ENCODE measurements around the gene RFPL4A.
"Not testable (repeated sequence)": the region's sequence is repeated elsewhere in the genome, so short reads cannot be mapped to it uniquely, and the experiment has no call there.

Gene RFPL4A

DNA sequence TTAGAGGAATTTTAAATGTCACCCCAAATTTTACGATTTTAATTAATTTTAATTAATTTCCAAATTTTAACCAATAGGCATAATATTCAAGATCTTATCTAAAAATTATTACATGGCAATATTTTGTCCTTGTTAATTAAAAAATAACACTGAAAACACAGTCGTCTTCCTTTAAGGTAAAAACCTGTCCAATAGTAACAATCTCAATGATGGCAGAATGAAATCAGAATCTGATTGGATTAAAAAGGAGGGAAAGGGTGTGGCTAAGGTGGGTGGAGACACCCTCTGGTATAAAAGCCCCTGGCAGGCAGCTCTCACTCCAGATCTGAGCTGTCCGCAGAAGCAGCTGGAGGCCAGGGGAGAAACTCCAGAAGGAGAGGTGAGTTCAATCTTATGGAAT, at the start of gene RFPL4A:
Gene RFPL4A, plus strand, starts transcription at position 301 of the 400 bp plus-strand sequence. CDS start 2,704 bp downstream, outside the sequence.
- H3K4me3 Mint-ChIP-seq, H3K4me1 Mint-ChIP-seq, H3K9me3 Mint-ChIP-seq, ATAC-seq, H3K27ac Mint-ChIP-seq, DNase-seq: not testable (repeated sequence)
- H3K27me3 Mint-ChIP-seq: peaks cover 14% of the 10 kb centered on the region

DNA sequence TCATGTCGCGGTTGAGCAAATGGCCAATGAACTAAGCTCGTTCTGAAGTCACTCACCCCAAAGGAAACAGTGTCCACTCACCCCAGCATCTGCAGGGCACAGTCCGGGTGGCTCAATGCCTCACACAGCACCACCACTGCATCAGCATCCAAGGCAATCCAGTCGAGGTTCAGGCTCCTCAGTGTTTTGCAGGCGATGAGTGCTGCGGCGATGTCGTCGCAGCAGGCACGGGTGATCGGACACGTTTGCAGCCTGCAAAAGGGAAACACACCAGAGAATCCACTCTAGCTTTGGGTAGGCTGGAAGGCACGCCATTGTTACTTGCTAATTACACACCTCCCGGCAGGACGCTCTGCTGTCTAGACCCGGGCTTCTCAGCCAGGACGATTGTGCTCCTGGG, 47.2 kb upstream of the RFPL4A start:
- no peak for DNase-seq
- no peak for ATAC-seq
- Mint-ChIP-seq H3K27me3 (peaks cover 5% of the 10 kb centered on the region), H3K9me3 (peaks cover 0 to 8% of the 10 kb centered on the region in 2 donors), H3K27ac (no peak overlapping the region), H3K4me3 (no peak overlapping the region), H3K4me1 (peaks cover 11% of the 10 kb centered on the region)

DNA sequence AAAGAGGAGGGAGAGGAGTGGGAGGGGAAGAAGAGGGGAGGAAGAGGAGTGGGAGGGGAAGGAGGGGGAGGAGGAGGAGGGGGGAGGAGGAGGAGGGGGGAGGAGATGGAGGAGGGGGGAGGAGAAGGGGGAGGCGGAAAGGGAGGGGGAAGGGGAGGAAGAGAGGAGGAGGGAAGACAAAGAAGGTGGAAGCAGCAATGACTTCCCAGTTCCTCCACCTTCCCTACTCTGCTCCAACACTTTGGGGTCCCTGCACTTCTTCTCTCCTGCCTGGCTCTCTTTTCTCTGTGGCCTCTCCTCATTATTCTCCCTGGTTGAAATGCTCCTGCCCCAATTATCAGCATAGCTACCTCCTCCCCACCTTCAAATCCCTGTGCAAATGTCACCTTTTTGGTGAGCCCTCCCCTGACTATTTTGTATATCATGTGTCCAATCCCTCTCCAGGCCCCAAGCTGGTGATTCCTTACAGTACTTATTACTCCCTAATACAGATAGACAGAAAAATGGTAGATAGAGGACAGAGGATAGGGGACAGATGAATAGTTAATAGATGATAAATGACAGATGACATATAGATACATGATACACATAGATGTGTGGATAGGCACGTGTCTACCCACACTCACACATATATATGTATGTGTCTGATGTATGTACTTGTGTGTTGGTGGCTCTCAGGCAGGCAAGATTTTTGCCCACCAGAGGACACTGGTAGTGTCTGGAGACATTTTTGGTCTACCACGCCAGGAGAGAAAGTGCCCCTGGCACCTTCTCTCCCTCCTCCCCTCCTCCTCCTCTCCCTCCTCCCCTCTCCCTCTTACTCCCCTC, 45.9 kb upstream of the RFPL4A start:
- Mint-ChIP-seq H3K4me3 (no peak overlapping the region), H3K9me3 (peaks cover 0 to 8% of the 10 kb centered on the region in 2 donors), H3K27me3 (peaks cover 18% of the 10 kb centered on the region), H3K27ac (no peak overlapping the region), H3K4me1 (peaks cover 11% of the 10 kb centered on the region)
- ATAC-seq: peak; percentile 78
- DNase-seq: no peak

DNA sequence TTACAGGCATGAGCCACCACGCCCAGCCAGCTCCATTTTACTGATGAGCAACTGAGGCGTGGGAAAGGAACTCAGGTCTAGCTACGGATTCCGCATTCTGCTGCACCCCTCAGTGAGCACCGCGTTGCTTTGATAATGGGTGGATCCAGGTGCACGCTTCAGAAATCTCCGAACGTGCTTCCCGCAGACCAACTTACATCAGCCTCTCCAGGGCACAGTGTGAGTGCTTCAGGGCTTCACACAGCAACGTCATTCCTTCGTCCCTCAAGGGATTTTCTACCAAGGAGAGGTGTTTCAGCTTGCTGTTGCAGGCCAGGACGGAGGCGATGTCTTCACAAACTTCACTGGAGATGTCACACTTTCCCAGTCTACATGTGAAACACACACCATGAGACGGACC, 42.4 kb upstream of the RFPL4A start:
- Mint-ChIP-seq H3K4me1 (peaks cover 4% of the 10 kb centered on the region), H3K27me3 (peaks cover 49% of the 10 kb centered on the region), H3K9me3 (peaks cover 13 to 18% of the 10 kb centered on the region in 2 donors)

DNA sequence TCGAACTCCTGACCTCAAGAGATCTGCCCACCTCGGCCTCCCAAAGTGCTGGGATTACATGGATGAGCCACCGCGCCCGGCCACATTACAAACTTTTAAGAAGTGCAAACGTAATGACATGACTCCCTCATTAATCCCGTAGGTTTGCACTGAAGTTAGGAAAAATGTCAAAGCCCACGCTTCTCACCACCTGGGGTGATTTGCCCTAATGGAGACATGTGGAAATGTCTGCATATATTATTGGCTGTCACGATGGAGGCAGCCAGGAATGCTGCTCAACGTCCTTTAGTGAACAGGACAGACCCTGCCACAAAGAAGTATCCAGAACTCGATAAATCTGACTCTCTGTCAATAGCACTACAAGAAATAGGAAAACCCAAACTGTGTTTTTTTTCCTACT, 41.6 kb upstream of the RFPL4A start:
- H3K4me3 Mint-ChIP-seq: no peak overlapping the region
- no peak for ATAC-seq
- peaks cover 4% of the 10 kb centered on the region for H3K4me1 Mint-ChIP-seq
- peaks cover 20 to 26% of the 10 kb centered on the region in 2 donors for H3K9me3 Mint-ChIP-seq
- H3K27ac Mint-ChIP-seq: no peak overlapping the region
- no peak for DNase-seq
- H3K27me3 Mint-ChIP-seq: peaks cover 56% of the 10 kb centered on the region

More for the DNA sequence above, 42.4 kb upstream of the RFPL4A start:
- H3K27ac Mint-ChIP-seq: no peak overlapping the region
- no peak overlapping the region for H3K4me3 Mint-ChIP-seq
- ATAC-seq (no peak), DNase-seq (no peak)

DNA sequence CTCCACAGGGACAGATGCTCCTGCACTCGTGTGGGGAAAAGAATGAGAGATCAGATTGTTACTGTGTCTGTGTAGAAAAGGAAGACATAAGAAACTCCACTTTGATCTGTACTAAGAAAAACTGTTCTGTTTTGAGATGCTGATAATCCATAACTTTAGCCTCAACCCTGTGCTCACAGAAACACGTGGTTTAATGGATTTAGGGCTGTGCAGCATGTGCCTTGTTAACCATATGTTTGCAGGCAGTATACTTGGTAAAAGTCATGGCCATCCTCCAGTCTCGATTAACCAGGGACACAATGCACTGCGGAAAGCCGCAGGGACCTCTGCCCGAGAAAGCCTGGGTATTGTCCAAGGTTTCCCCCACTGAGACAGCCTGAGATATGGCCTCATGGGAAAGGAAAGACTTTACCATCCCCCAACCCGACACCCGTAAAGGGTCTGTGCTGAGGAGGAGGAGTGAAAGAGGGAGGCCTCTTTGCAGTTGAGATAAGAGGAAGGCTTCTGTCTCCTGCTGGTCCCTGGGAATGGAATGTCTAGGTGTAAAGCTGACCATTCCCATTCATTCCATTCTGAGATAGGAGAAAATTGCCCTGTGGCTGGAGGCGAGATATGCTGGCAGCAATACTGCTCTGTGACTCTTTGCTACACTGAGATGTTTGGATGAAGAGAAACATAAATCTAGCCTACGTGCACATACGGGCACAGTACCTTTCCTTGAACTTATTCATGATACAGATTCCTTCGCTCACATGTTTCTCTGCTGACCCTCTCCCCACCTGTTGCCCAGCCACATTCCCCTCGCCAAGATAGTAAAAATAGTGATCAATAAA, 40.8 kb upstream of the RFPL4A start:
- H3K4me3 Mint-ChIP-seq, DNase-seq, ATAC-seq, H3K27ac Mint-ChIP-seq, H3K4me1 Mint-ChIP-seq: not testable (repeated sequence)
- Mint-ChIP-seq H3K9me3 (peaks cover 24 to 26% of the 10 kb centered on the region in 2 donors), H3K27me3 (peaks cover 63% of the 10 kb centered on the region)

DNA sequence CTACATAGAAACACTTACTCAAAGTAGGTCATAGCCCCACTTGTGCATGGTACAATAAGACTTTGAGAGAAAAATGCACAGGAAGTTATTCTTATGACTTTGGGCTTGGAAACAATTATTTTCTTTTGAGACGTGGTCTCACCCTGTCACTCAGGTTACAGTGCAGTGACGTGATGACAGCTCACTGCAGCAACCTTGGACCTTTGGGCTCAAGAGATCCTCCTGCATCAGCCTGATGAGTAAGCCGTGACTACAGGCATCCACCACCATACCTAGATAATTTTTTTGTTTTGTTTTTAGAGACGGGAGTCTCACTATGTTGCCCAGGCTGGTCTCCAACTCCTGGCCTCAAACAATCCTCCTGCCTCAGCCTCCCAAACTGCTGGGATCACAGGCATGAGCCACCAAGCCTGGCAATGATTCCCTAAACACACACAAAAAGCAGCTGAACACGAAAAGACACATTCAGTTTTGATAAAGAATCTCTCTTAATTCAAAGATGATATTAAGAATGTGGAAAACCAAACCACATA, 38.6 kb upstream of the RFPL4A start:
- Mint-ChIP-seq H3K9me3 (peaks cover 23 to 24% of the 10 kb centered on the region in 2 donors), H3K4me1 (no peaks in the 10 kb centered on the region), H3K27me3 (peaks cover 63% of the 10 kb centered on the region), H3K4me3 (no peak overlapping the region), H3K27ac (no peak overlapping the region)
- DNase-seq (no peak), ATAC-seq (no peak)

DNA sequence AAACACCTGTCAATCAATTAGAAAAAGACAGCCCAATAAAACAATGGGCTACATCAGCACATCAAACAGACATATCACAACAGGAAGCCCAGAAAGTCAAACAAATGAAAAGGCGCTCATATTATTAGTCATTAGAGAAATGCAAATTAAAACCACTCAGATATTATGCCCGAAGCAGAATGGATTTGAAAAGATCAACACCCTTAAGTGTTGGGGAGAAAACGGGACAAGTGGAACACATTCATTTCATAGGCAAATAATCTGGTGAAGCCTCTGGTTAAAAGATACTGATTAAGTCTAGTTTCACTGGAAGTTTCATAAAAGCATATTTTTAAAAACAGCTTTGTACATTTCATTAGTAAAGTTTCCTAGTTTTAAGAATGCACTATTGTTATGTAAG, 38.1 kb upstream of the RFPL4A start:
- H3K27me3 Mint-ChIP-seq: peaks cover 63% of the 10 kb centered on the region

DNA sequence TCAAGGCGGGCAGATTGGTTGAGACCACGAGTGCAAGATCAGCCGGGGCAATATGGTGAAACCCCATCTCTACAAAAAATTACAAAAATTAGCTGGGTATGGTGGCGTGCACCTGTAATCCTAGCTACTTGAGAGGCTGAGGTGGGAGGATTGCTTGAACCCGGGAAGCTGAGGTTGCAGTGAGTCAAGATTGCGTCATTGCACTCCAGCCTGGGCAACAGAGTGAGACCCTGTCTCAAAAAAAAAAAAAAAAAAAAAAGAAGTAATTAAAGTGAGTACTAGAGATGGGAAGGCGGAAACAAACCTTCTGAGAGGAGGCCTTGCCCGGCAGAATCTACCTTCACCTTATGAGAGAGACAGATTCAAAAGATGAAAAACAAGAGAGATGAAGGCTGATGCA, 35.4 kb upstream of the RFPL4A start:
- Mint-ChIP-seq H3K27ac (no peak overlapping the region), H3K4me1 (no peaks in the 10 kb centered on the region), H3K27me3 (peaks cover 57% of the 10 kb centered on the region), H3K4me3 (no peak overlapping the region), H3K9me3 (peaks cover 23 to 24% of the 10 kb centered on the region in 2 donors)
- no peak for DNase-seq
- ATAC-seq: no peak

More for the DNA sequence above, 38.1 kb upstream of the RFPL4A start:
- ATAC-seq (no peak), DNase-seq (no peak)
- Mint-ChIP-seq H3K4me1 (no peaks in the 10 kb centered on the region), H3K4me3 (no peak overlapping the region), H3K27ac (no peak overlapping the region), H3K9me3 (peaks cover 23 to 24% of the 10 kb centered on the region in 2 donors)

DNA sequence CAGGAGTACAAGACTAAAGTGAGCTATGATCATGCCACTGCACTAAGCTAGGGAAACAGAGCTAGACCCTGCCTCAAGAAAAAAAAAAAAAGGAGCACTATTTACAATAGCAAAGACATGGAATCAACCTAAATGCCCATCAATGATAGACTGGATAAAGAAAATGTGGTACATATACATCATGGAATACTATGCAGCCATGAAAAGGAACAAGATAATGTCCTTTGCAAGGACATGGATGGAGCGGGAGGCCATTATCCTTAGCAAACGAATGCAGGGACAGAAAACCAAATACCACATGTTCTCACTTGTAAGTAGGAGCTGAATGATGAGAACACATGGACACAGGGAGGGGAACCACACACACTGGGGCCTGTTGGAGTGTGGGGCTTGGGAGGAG, 28.5 kb upstream of the RFPL4A start:
- H3K27ac Mint-ChIP-seq, ATAC-seq, H3K4me1 Mint-ChIP-seq, DNase-seq, H3K4me3 Mint-ChIP-seq: not testable (repeated sequence)
- Mint-ChIP-seq H3K27me3 (peaks cover 16% of the 10 kb centered on the region), H3K9me3 (peaks cover 12 to 19% of the 10 kb centered on the region in 2 donors)

DNA sequence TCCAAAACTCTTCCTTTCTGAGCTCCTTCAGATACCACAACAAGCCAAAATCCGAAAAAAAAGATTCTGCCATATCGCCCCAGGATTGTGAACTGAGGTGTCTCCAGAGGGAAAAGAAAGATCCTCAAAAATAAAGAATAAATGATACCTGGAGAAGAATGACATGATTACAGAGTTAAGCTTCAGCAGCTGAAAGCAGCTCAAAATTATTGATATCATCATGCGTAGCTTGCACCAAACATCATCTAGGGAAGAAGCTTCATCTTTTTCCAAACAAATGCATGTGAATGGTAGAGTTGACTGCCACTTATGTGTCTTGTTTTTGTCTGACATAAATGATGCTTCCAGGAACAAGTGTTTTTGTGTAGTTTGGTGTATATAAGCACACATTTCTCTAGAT, 20.6 kb upstream of the RFPL4A start, which contains the start of gene NLRP9:
Gene NLRP9, minus strand, starts transcription at position 101 of the 400 bp plus-strand sequence. Its CDS starts 28 bp downstream, at position 73.
- Mint-ChIP-seq H3K27ac (no peak within 1 kb of the TSS), H3K9me3 (no peaks in the 10 kb centered on the region), H3K27me3 (peaks cover 10% of the 10 kb centered on the region), H3K4me1 (no peaks in the 10 kb centered on the region), H3K4me3 (no peak within 1 kb of the TSS)
- no peak for ATAC-seq
- no peak for DNase-seq

DNA sequence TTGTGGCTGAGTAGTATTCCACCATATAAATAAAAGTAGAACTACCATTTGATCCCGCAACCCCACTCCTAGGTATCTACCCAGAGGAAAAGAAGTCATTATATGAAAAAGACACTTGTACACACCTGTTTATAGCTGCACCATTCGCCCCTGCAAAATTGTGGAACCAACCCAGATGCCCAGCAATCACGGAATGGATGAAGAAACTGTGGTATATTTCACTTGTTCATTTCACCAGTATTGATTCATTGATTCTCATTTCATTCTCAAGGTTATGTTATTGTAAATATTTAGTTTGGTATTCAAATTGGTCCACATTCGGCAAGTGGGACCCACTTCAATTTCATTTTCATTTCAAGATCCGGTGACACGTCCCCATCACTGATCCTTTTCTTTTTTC, 8.2 kb upstream of the RFPL4A start:
- H3K27me3 Mint-ChIP-seq: peaks cover 7% of the 10 kb centered on the region
- H3K27ac Mint-ChIP-seq: no peak overlapping the region
- H3K4me3 Mint-ChIP-seq: no peak overlapping the region
- no peak for ATAC-seq
- no peaks in the 10 kb centered on the region for H3K9me3 Mint-ChIP-seq
- no peaks in the 10 kb centered on the region for H3K4me1 Mint-ChIP-seq
- DNase-seq: no peak

DNA sequence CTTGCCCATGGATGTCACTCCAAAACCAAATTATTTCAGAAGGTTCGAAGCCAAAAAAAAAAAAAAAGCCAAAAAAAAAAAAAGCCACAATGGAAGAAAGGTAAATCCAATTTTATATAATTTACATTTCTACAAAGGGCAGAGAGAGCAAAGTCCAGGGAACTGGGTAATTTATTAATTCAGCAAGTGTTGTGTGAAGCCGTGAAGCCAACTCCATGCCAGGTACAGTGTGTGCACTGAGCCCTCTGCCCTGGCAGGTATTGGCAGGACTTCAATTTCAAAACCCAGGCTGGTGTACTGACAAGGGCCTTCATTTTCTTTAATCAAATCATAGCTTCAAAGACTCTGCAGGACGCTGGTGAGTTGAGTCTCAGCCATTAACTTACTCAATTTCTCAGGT, 5.5 kb upstream of the RFPL4A start:
- H3K9me3 Mint-ChIP-seq: no peaks in the 10 kb centered on the region
- no peak overlapping the region for H3K27ac Mint-ChIP-seq
- H3K4me3 Mint-ChIP-seq: no peak overlapping the region
- ATAC-seq: no peak
- no peak for DNase-seq
- peaks cover 12% of the 10 kb centered on the region for H3K27me3 Mint-ChIP-seq
- H3K4me1 Mint-ChIP-seq: no peaks in the 10 kb centered on the region

DNA sequence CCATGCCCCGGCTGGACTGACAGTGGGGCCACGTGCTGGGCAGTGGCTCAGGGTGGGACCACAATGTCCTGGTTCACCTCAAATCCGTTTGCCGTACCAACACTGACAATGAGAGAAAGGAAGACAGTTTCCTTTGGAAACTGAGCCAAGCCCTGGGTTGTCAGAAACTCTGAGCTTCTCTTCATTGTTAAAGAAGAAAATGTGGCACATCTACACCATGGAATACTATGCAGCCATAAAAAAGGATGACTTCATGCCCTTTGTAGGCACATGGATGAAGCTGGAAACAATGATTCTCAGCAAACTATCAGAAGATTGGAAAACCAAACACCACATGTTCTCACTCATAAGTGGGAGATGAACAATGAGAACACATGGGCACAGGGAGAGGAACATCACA, 2.1 kb upstream of the RFPL4A start:
- Mint-ChIP-seq H3K27me3 (peaks cover 21% of the 10 kb centered on the region), H3K27ac (peak overlapping the region in 1 of 2 donors; percentile 48)
- not testable (repeated sequence) for H3K4me3 Mint-ChIP-seq, H3K4me1 Mint-ChIP-seq, H3K9me3 Mint-ChIP-seq, ATAC-seq, DNase-seq

DNA sequence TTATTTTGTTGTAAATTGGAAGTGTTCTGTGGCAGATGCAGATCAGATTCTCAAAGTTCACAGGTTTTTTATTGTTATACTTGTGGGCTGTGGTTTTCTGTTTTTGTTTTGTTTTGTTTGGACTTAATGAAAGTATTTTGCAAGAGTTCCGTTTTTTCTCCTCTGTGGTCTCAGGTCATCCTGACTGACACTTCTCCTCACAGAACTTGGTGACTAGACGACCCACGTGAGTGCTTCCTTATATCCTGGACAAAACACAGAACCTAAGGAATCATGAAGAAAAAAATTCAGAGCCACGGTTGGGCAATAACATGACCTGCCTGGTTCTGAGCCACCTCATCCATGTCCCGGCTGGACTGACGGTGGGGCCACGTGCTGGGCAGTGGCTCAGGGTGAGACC, 7.6 kb downstream of the RFPL4A start:
- DNase-seq: no peak
- no peak for ATAC-seq
- peaks cover 35% of the 10 kb centered on the region for H3K27me3 Mint-ChIP-seq
- H3K27ac Mint-ChIP-seq: no peak overlapping the region
- H3K4me3 Mint-ChIP-seq: no peak overlapping the region
- H3K9me3 Mint-ChIP-seq: peaks cover 0 to 15% of the 10 kb centered on the region in 2 donors
- H3K4me1 Mint-ChIP-seq: no peaks in the 10 kb centered on the region

Measured in stimulated activated naive CD8-positive, alpha-beta T cell treated with anti-CD3 and anti-CD28 coated beads, Interleukin-15, amount 100 ng/mL, for 72 hours (primary cell).